Measurements from ENCODE around the gene HOATZ.

HOATZ gene

DNA sequence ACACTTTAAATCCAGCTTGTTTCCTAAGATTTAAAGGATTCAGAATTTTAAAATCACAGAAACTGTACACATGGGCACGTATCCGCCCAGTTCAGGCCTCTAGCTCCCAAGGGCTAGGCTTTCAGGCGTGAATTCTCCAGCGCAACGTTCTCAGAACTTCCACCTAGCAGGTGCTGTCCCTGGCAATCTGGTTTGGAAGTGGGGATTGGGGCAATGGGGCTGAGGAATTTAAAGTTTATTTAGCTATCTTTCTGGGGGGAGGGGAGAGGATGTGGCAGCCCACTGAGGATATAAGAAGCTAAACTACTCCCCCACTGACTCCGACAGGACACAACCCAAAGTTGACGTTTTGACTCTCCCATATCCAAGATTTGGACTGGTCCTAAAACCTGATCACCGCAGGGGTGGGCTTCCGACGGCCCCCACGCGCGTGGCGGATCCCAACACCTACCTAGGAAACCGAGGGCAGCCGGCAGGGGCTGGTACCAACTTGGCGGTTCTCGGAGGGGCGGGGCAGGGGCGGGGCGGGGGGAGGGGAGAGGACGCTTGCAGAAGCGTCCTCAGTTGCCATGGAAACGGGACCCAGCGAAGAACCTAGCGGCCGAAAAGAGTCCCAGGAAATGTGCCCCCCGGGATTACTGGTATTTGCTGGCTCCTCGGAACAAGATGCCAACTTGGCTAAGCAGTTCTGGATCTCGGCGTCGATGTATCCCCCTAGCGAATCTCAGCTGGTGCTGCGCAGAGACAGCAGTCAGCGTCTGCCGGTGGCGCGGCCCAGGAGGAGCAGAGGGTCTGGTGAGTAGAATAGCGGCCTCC, at the start of gene HOATZ:
Gene HOATZ (plus strand): TSS at position 563 of the 816 bp plus-strand sequence. CDS start 7 bp downstream, at position 570.
- H3K4me3 ChIP-seq (ENCODE audit: low read depth, low read length), result peak within 1 kb of the TSS; percentile 49
- no peak for DNase-seq (ENCODE audit: low read depth)
- TF ChIP-seq, protein P1, sequence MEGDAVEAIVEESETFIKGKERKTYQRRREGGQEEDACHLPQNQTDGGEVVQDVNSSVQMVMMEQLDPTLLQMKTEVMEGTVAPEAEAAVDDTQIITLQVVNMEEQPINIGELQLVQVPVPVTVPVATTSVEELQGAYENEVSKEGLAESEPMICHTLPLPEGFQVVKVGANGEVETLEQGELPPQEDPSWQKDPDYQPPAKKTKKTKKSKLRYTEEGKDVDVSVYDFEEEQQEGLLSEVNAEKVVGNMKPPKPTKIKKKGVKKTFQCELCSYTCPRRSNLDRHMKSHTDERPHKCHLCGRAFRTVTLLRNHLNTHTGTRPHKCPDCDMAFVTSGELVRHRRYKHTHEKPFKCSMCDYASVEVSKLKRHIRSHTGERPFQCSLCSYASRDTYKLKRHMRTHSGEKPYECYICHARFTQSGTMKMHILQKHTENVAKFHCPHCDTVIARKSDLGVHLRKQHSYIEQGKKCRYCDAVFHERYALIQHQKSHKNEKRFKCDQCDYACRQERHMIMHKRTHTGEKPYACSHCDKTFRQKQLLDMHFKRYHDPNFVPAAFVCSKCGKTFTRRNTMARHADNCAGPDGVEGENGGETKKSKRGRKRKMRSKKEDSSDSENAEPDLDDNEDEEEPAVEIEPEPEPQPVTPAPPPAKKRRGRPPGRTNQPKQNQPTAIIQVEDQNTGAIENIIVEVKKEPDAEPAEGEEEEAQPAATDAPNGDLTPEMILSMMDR (conservative IDR thresholded peaks at IDR 0.05; ENCODE audit: low read depth, low read length), result peak; percentile 36

DNA sequence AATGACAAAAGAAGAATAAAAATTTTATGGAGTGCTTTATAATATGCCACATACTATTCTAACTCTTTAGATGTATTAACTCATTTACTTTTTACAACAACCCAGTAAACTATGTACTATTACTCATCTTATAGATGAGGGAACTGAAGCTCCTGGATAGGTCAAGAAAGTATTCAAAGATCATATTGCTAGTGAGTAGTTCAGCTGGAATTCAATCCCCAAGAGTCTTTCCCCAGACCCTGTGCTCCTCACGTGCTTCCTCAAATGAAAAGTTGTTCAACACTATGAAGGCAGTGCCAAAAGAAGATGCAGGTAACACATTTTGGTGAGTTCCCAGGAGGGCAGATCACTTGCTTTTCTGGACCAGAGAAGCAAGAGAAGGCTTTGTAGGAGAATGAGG, 49.2 kb upstream of the HOATZ start:
- H3K4me3 ChIP-seq (ENCODE audit: low read depth, low read length), result no peak overlapping the region
- peak; percentile 69 for DNase-seq (ENCODE audit: low read depth)
- TF ChIP-seq, protein P1 (conservative IDR thresholded peaks at IDR 0.05; ENCODE audit: low read depth, low read length), result no peak

DNA sequence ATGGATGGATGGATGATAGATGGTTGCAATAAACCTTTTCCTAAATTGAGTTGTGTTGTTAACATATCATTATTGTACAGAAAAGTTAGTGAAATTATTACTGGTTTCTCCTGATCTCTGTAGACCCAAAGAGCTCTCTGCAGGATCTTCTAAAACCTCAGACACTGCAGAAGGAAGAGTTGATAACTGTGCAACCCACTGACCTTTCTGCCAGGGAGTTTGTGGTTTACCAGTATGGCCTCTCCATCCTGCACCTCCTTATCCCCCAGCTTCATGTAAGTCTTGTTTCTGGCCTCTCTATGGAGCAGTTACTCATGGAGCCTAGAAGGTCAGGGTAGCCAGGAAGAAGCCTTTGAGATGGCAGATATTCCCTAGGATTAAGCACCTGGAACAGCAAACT, 48.0 kb upstream of the HOATZ start:
- DNase-seq (ENCODE audit: low read depth), result no peak
- no peak overlapping the region for H3K4me3 ChIP-seq (ENCODE audit: low read depth, low read length)
- TF ChIP-seq, protein P1 (conservative IDR thresholded peaks at IDR 0.05; ENCODE audit: low read depth, low read length), result no peak

DNA sequence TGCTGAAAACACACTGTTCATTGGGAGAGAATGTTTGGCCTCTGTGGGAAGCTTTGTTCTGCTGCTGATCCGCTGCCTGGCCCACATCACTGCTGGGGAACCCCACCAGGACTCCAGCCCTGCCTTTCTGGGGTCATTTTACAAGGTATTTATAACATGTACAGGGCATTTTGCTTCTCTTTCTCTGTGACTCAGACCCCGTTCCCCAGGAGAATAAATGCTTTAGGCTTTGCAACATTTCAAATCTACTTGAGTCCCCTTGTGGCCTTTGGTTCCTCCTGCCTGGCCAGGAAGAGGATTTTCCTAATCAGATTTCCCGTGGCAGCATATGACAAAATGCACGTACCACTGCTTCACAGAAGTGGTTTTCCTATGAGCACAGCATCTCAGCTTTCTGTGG, 45.4 kb upstream of the HOATZ start:
- H3K4me3 ChIP-seq (ENCODE audit: low read depth, low read length), result no peak overlapping the region
- peak; percentile 63 for DNase-seq (ENCODE audit: low read depth)
- TF ChIP-seq, protein P1 (conservative IDR thresholded peaks at IDR 0.05; ENCODE audit: low read depth, low read length), result peak; percentile 21

DNA sequence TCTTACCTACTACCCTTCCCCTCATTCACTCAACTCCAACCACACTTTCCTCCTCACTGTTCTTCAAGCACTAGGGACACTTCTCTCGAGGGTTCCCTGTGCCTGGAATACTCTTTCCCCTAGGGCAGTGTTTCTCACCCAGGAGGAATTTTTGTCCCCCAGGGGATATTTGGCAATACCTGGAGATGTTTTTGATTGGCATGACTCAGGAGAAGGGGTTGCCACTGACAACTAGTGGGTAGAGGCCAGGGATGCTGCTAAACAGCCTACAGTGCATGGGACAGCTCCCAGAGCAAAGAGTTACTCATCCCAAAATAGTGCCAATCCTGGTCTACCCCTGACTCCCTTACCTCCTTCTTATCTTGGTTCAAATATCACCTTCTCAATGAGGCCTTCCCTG, 42.4 kb upstream of the HOATZ start:
- H3K4me3 ChIP-seq (ENCODE audit: low read depth, low read length), result no peak overlapping the region
- TF ChIP-seq, protein P1 (conservative IDR thresholded peaks at IDR 0.05; ENCODE audit: low read depth, low read length), result no peak
- no peak for DNase-seq (ENCODE audit: low read depth)

DNA sequence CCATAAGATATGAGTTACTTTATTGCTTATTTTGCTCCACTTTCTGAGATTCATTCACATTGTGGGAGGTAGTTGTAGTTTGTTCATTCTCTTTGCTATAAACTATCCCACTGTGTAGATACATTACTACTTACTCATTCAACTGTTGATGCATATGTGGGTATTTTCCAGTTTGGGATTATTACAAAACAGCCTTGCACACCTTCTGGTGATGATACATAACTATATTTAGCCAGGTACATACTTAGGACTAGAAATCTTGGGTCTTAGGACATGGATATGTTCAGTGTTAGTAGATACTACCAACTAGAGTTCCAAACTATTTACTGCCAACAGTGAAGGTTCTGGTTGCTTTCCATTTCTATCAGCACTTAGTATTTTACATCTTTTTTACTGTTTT, 40.1 kb upstream of the HOATZ start:
- no peak for DNase-seq (ENCODE audit: low read depth)
- H3K4me3 ChIP-seq (ENCODE audit: low read depth, low read length), result no peak overlapping the region
- TF ChIP-seq, protein P1 (conservative IDR thresholded peaks at IDR 0.05; ENCODE audit: low read depth, low read length), result no peak

DNA sequence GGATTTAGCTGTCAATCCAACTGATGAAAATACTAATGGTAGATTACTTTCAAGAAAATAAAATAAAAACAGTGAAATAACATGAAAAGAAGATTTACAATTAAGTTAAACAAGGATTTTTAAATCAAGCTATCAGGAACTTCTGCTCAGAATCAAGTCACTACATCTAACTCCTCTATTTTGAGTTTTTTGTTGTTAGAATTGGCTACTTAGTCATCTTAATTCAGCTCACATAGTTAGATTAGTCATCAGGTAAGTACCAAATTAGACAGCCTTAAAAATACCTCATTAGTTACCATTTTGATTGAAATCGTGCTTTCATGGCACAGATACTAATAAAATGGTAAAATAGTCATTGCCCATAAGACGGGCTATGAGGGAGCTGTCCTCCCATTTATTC, 38.2 kb upstream of the HOATZ start:
- no peak overlapping the region for H3K4me3 ChIP-seq (ENCODE audit: low read depth, low read length)
- TF ChIP-seq, protein P1 (conservative IDR thresholded peaks at IDR 0.05; ENCODE audit: low read depth, low read length), result no peak
- no peak for DNase-seq (ENCODE audit: low read depth)
